Fibroblast of skin of abdomen (primary cell): ENCODE data around the gene CDH3.

Source experiments
- DNase-seq: peaks from one replicate; pipeline ENCODE4 v3.0.0-alpha.2; 2013

The CDH3 gene

GRCh38 chr16:68739964-68740627 is 95.0 kb downstream of the CDH3 start:
- no peak for DNase-seq

GRCh38 chr16:68740628-68741346 is 95.7 kb downstream of the CDH3 start:
- no peak for DNase-seq

- DNase-seq = no peak
Measured at GRCh38 chr16:68743664-68744063, 98.6 kb downstream of the CDH3 start.

GRCh38 chr16:68744744-68745280 is 99.7 kb downstream of the CDH3 start:
- DNase-seq = no peak

- no peak for DNase-seq
Measured at GRCh38 chr16:68746951-68747350, 101.8 kb downstream of the CDH3 start.

- DNase-seq = no peak
Measured at GRCh38 chr16:68749432-68749831, 104.3 kb downstream of the CDH3 start.
